PC-3 (cell line): ENCODE measurements around the gene VCAN. TPM values are rescaled to one million over a fixed set of nuclear protein-coding genes. Genes with fewer than 3 reads are reported as not detected.

Source experiments
- ATAC-seq: fragments of 200-7000 bp; cut with Tn5 transposase; 2 replicates; pipeline ENCODE4 v1.9.1; 2020; ENCODE audit warnings: mild to moderate bottlenecking, moderate library complexity
- BruUV-seq: library from RNA; stranded (reverse); fragments of 400-500 nt; replicated peaks from 2 replicates; lab custom pipeline; 2021; lab: Mats Ljungman, UMichigan
- CTCF ChIA-PET: fragments of 300-600 bp; sonication (Branson Sonifier 250); formaldehyde crosslinking; loops from one replicate; lab custom pipeline; 2022; ENCODE audit warnings: antibody characterized with exemption; lab: Charles Lee
- POLR2A ChIA-PET: fragments of 300-600 bp; sonication (Branson Sonifier 250); formaldehyde crosslinking; loops from one replicate; lab custom pipeline; 2022; ENCODE audit warnings: antibody characterized with exemption; ENCODE audit not compliant: unreplicated experiment; lab: Charles Lee
- DNase-seq: peaks from one replicate; pipeline ENCODE4 v3.0.0-alpha.2; 2015
- H2AFZ ChIP-seq: fragments of 300-600 bp; sonication (generic); 2 replicates; pipeline ENCODE4 v1.6.0; 2016; ENCODE audit warnings: antibody characterized with exemption, low read length
- H3F3A ChIP-seq: fragments of 300-600 bp; sonication (generic); one replicate; pipeline ENCODE4 v1.6.0; 2017; ENCODE audit warnings: antibody characterized with exemption, low read length, control low read depth, mild to moderate bottlenecking; ENCODE audit not compliant: unreplicated experiment
- H3K27ac ChIP-seq: fragments of 300-600 bp; sonication (generic); 2 replicates; pipeline ENCODE4 v1.5.1; 2016; ENCODE audit warnings: mild to moderate bottlenecking, low read length
- H3K27me3 ChIP-seq: fragments of 300-600 bp; sonication (generic); 2 replicates; pipeline ENCODE4 v1.6.1; 2016; ENCODE audit warnings: low read length, mixed read lengths
- H3K36me3 ChIP-seq: fragments of 300-600 bp; sonication (generic); 2 replicates; pipeline ENCODE4 v1.6.1; 2016; ENCODE audit warnings: low read depth, mixed run types, low read length, mixed read lengths
- H3K4me1 ChIP-seq: fragments of 300-600 bp; sonication (generic); 2 replicates; pipeline ENCODE4 v1.5.1; 2016; ENCODE audit warnings: low read length; ENCODE audit not compliant: insufficient read depth
- H3K4me2 ChIP-seq: fragments of 300-600 bp; sonication (generic); 2 replicates; pipeline ENCODE4 v1.6.0; 2016; ENCODE audit warnings: low read length
- H3K4me3 ChIP-seq: fragments of 300-600 bp; sonication (generic); 2 replicates; pipeline ENCODE4 v1.5.1; 2016; ENCODE audit warnings: mild to moderate bottlenecking, low read length, mixed read lengths
- H3K79me2 ChIP-seq: fragments of 300-600 bp; sonication (generic); 2 replicates; pipeline ENCODE4 v1.6.1; 2017; ENCODE audit warnings: low read length, mixed read lengths
- H3K9ac ChIP-seq: fragments of 300-600 bp; sonication (generic); 2 replicates; pipeline ENCODE4 v1.6.0; 2016; ENCODE audit warnings: mild to moderate bottlenecking, low read length
- H3K9me2 ChIP-seq: fragments of 300-600 bp; sonication (generic); replicated peaks from 2 replicates; pipeline ENCODE4 v1.6.1; 2016; ENCODE audit warnings: mixed run types, low read length, mixed read lengths
- H3K9me3 ChIP-seq: fragments of 300-600 bp; sonication (generic); 2 replicates; pipeline ENCODE4 v1.6.1; 2016; ENCODE audit warnings: low read length, mixed read lengths
- H4K20me1 ChIP-seq: fragments of 300-600 bp; sonication (generic); 2 replicates; pipeline ENCODE4 v1.6.1; 2016; ENCODE audit warnings: low read length, mixed read lengths
- CTCF ChIP-seq: fragments of 300-600 bp; sonication (generic); conservative IDR thresholded peaks from 2 replicates; pipeline ENCODE4 v1.5.1; 2017; ENCODE audit warnings: antibody characterized with exemption, low read depth, mild to moderate bottlenecking, low read length
- EZH2 ChIP-seq: fragments of 300-600 bp; sonication (generic); IDR thresholded peaks from one replicate; pipeline ENCODE4 v1.6.1; 2017; ENCODE audit warnings: antibody characterized with exemption, mild to moderate bottlenecking, low read length; ENCODE audit not compliant: unreplicated experiment
- EZH2phosphoT487 ChIP-seq: fragments of 300-600 bp; sonication (generic); IDR thresholded peaks from 2 replicates; pipeline ENCODE4 v1.6.1; 2018; ENCODE audit warnings: mild to moderate bottlenecking, antibody characterized with exemption, low read length, borderline replicate concordance
- intact Hi-C: fragments of 100-400 bp; cut with micrococcal nuclease; formaldehyde crosslinking; loops from 2 replicates; pipeline ENCODE4 v1.9.0; 2023
- total RNA-seq: library from RNA; depleted of rRNA; stranded (reverse); fragments of >200 nt; gene quantifications from 2 replicates; pipeline ENCODE4 v1.2.3, GENCODE V29; 2014

Gene VCAN
- total RNA-seq, 1 experiment from 2014 or later: 6.2 TPM

DNA sequence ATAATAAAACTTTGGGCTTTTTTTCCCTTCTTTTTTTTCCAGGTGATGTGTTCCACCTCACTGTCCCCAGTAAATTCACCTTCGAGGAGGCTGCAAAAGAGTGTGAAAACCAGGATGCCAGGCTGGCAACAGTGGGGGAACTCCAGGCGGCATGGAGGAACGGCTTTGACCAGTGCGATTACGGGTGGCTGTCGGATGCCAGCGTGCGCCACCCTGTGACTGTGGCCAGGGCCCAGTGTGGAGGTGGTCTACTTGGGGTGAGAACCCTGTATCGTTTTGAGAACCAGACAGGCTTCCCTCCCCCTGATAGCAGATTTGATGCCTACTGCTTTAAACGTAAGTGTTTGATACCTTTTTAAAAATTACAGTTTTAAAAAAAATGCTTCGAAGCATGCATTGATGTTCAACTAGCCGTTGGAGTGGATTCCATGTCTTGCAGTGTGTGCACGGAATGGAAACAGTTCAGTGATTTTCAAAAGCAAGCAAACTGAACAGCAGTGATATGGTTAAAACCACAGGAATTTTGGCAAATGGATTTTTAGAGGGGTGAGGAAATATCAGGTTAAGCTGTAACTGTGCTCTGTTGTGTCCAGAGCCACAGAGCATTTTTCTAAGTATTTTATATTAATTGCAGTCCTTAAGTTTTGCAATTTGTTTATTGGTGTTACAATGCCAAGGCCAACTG lies 40.7 kb downstream of the VCAN start:
- TF ChIP-seq EZH2phosphoT487 (no peak), EZH2 (no peak), CTCF (no peak)
- Histone ChIP-seq H3F3A (no peaks in the 10 kb centered on the region), H3K9me2 (no peaks in the 10 kb centered on the region), H3K4me1 (peaks cover 10% of the 10 kb centered on the region), H3K9me3 (no peaks in the 10 kb centered on the region), H3K27ac (no peak overlapping the region), H2AFZ (no peak overlapping the region), H3K27me3 (no peaks in the 10 kb centered on the region), H4K20me1 (no peaks in the 10 kb centered on the region), H3K4me3 (no peak overlapping the region), H3K36me3 (no peaks in the 10 kb centered on the region), H3K9ac (no peak overlapping the region), H3K4me2 (no peak overlapping the region), H3K79me2 (no peaks in the 10 kb centered on the region)
- POLR2A ChIA-PET: no interaction called here
- intact Hi-C loops: no loop called here
- CTCF ChIA-PET: no interaction called here
- ATAC-seq: no peak
- BruUV-seq: no TSS peak
- no peak for DNase-seq

DNA sequence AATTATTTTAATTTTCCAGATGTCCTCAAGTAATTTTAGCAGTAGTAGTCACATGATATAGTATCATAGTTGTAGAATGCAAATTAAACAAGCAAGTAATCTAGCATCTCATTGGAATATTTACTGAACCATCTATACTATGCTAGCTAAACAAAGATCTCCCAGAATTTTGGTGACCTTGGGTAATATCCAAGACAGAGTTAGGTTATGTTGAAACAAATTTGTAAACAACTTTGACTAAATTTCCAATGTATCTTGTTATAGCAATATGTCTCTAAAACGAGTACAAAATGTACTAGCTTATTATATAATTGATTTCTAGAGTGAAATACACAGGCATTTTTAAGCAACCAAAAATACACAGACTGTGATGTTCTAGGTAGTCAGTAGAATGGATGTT lies 41.5 kb downstream of the VCAN start:
- H3K4me1 ChIP-seq: peaks cover 17% of the 10 kb centered on the region
- no peak for DNase-seq
- no peak overlapping the region for H3K4me2 ChIP-seq
- H3K79me2 ChIP-seq: no peaks in the 10 kb centered on the region
- no TSS peak for BruUV-seq
- intact Hi-C loops: no loop called here
- no peak for ATAC-seq
- H3F3A ChIP-seq: no peaks in the 10 kb centered on the region
- H3K9me2 ChIP-seq: no peaks in the 10 kb centered on the region
- no peak for TF ChIP-seq EZH2phosphoT487
- TF ChIP-seq CTCF: no peak
- TF ChIP-seq EZH2: no peak
- H3K4me3 ChIP-seq: no peak overlapping the region
- no peaks in the 10 kb centered on the region for H4K20me1 ChIP-seq
- no peaks in the 10 kb centered on the region for H3K36me3 ChIP-seq
- POLR2A ChIA-PET: no interaction called here
- H3K27ac ChIP-seq: no peak overlapping the region
- CTCF ChIA-PET: no interaction called here
- H3K9ac ChIP-seq: no peak overlapping the region
- H3K27me3 ChIP-seq: no peaks in the 10 kb centered on the region
- H2AFZ ChIP-seq: no peak overlapping the region
- H3K9me3 ChIP-seq: no peaks in the 10 kb centered on the region

- H3K36me3 ChIP-seq: no peaks in the 10 kb centered on the region
- no peaks in the 10 kb centered on the region for H3K9me2 ChIP-seq
- TF ChIP-seq CTCF (no peak), EZH2 (no peak), EZH2phosphoT487 (no peak)
These were observed 41.9 kb downstream of the VCAN start for GRCh38 chr5:83513491-83513890.

More at GRCh38 chr5:83513491-83513890, 41.9 kb downstream of the VCAN start:
- Histone ChIP-seq H3K4me2 (no peak overlapping the region), H3K9ac (no peak overlapping the region), H3K4me1 (peaks cover 21% of the 10 kb centered on the region), H2AFZ (no peak overlapping the region), H3K27me3 (no peaks in the 10 kb centered on the region), H4K20me1 (no peaks in the 10 kb centered on the region), H3K27ac (no peak overlapping the region), H3K4me3 (no peak overlapping the region), H3K79me2 (no peaks in the 10 kb centered on the region), H3K9me3 (no peaks in the 10 kb centered on the region), H3F3A (no peaks in the 10 kb centered on the region)
- intact Hi-C loops: no loop called here
- BruUV-seq: no TSS peak
- ATAC-seq (no peak), DNase-seq (no peak)
- ChIA-PET CTCF (no interaction called here), POLR2A (no interaction called here)
